HG03439 (cell line): ENCODE measurements around the gene RRM1.
"Not testable (repeated sequence)": the region's sequence is repeated elsewhere in the genome, so short reads cannot be mapped to it uniquely, and the experiment has no call there.

ENCODE experiments used
- ATAC-seq: cut with Tn5 transposase; IDR thresholded peaks from one replicate; pipeline ENCODE4 v1.9.1; 2021; ENCODE audit warnings: mild to moderate bottlenecking, moderate library complexity; ENCODE audit not compliant: unreplicated experiment

Gene RRM1

GRCh38 chr11:4094348-4095291 is at the start of gene RRM1:
TSS of gene RRM1 (plus strand) at chr11:4094799. CDS start at chr11:4095013, 214 bp downstream.
- peak; percentile 89 for ATAC-seq

- ATAC-seq = no peak
Measured at GRCh38 chr11:4044976-4045646, 49.5 kb upstream of the RRM1 start.

- ATAC-seq = no peak
Measured at GRCh38 chr11:4048340-4048739, 46.3 kb upstream of the RRM1 start.

- no peak for ATAC-seq
Measured at GRCh38 chr11:4049006-4049405, 45.6 kb upstream of the RRM1 start.

DNA sequence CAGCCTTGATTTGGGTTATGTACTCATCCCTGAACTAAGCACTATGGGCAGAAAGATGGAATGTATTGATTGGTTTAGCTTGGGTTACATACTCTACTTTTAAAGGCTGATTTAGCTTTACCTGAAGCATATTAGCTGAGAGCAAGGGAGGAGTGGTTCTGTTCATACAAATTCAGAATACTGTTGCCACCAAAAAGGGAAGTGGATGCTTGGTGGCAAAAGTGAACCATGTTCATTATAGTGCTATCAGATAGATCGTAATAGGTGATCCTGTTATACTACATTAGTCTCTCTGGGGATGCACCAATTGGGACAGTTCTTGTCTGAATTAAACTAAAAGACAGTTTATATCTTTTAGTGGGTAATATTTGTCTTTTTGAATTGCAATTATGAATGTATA is 44.5 kb upstream of the RRM1 start:
- no peak for ATAC-seq

- not testable (repeated sequence) for ATAC-seq
Measured at GRCh38 chr11:4053200-4053599, 41.4 kb upstream of the RRM1 start.

DNA sequence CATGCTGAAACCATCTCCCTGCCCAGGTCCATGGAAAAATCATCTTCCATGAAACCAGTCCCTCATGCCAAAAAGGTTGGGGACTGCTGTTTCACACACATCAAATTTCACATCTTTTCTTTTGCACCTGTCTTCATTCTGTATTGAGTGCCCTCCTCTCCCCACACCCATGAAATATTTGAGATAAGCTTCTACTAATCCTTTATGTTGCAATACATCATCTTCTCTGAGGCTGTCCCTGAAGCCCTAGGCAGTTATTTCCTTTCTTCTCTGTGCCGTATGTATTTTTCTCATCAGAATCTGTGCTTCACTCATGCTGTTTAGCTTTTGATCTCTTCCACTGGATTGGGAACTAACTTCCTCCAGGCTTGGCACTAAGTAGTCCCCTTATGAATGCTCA is 40.0 kb upstream of the RRM1 start:
- no peak for ATAC-seq

DNA sequence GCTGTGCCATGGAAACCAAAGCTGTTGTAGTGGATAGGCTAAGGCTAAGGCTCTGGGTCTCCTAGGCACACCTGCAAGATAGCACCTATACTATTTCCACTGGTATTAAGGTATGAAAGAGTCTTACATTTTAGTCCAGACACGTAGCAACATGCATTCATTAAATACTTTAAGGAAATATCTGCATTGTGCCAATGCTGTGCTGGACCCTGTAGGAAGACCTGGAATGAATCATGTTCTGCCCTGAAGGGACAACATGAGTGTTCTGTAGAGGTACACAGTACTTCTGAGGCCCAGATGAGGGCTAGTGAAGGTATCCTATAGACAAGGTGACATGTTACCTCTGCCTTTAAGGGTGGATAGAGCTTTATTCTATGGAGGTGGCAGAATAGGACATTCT is 35.2 kb upstream of the RRM1 start:
- ATAC-seq = no peak

DNA sequence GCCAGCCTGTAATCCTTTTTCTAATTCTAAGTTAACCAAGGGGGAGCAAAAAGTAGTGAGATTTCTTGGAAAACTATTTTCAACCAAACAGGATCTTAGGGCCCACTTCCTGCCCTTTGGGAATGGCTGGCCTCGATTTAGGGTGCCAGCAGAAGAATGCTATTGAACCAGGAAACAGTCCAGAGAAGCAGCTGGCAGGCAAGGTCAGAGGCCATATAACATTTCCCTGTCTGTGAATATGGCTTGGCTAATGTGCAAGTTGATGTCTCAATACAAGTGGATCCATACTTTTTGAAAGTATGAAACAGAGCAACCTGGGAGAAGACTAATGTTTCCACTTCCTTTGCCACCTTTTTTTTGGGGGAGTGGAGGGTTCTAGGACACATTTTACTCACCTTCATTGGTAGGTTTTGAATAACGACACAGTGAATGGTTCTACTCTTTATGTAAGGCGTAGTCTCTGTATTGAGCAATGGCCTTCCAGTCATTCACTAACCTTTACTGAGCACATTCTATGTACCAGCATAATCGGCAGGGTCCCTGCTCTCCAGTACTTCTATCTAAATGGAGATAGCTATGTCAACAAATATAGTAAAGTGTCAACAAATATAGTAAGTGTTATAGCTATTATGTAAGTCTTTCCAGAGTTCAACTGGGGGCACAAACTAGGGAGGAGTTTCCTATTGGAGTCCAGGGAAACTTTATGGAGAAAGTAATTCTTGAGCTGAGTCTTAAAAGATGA is 34.2 kb upstream of the RRM1 start:
- ATAC-seq = no peak

- ATAC-seq = no peak
Measured at GRCh38 chr11:4061700-4062099, 32.9 kb upstream of the RRM1 start.

DNA sequence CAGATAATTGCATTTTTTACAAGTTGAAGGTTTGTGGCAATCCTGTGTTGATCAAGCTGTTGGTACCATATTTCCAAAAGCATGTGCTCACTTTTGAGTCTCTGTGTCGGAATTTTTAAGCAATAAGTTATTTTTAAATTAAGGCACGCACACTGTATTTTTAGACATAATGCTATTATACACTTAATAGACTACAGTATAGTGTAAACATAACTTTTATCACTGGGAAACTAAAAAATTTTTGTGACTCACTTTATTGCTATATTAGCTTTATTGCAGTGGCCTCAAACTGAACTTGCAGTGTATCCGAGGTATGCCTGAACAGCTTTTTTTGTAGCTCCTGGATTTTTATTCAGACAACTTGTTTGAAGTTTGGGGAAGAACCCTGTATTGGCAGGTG is 31.3 kb upstream of the RRM1 start:
- no peak for ATAC-seq

DNA sequence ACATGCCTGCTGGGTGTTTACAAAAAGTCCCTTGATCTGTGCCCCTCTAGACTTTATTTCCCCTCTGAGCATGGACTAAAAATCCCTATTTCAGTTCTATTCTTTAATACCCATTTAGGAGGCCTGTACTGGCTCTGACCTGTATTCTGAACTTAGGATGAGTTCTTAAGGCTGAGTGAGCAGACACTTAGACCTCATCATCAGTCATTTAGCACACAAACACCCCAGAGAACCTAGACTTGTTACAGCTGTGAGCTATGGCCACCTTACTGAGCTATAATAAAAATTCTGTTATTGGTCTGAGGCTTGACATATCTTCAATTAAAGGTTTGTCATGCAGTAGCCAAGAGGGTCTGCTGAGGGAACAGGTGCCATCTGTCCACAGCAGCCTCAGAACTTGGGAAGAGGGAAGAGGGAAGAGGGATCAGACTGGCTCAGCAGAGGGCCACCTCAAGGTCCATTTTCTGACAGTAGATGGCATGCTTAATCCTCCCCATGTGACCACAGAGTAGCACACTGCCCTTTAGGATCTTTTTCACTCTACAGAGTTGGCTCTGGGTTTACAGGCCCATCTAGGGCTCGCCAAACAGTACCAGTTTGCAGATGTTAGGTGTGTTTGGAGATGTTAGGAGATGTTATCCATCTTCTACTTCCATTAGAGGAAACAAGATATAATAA is 30.2 kb upstream of the RRM1 start:
- ATAC-seq = no peak

DNA sequence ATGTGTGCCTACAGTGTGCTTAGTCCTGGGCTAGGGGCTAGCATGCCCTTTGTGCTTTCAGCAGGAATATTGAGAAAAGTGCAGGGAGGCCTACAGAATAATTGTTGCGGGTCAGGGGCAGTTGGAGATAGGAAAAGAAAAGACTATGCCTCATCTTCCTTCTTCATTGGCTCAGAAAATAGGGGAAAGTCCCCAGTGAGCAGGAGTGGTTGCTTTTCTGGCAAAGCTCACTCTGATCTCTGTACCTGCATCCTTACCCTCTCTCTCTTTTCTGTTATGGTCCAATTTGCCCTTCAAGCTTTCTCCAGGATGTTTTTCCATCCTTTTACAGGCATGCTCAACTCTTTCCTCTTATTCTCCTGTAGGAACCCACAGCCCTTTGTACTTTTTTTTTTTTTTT is 29.5 kb upstream of the RRM1 start:
- no peak for ATAC-seq

DNA sequence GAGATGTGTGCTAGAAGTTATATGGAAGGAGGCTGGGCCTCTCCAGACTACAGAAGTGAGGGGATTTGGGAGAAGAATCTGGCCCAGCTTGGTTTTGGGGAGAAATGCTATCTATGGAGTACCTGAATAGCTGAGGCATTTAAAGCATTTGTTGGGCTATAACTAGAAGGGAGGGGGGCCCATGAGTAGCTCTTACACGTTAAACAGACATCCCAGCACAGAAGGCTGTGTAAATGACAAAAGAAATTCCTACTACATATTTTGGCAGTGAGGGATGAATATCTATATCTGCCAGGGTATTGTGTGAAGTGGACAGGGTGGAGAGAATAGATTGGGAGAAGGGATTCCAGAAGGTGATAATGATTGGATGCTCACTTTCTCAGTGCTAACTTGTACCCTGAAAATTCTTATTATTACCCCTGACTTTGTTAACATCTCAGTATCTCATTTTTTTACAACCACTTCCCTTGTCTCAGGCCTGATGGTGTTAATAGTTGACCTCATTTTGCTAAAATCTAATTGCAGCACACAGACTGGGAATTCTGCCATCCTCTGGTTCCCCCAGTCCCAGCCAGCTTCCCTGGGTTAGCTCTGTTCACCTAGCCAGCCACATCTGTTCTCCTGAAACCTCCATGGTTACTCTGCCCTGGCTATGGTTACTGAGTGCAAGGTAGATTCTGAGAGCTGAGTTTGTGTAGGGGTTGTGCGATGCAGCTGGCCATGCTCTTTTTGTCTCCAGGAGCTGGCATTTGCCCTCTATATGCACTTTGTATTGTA is 28.8 kb upstream of the RRM1 start:
- ATAC-seq = no peak

- ATAC-seq = no peak
Measured at GRCh38 chr11:4066910-4067309, 27.7 kb upstream of the RRM1 start.

DNA sequence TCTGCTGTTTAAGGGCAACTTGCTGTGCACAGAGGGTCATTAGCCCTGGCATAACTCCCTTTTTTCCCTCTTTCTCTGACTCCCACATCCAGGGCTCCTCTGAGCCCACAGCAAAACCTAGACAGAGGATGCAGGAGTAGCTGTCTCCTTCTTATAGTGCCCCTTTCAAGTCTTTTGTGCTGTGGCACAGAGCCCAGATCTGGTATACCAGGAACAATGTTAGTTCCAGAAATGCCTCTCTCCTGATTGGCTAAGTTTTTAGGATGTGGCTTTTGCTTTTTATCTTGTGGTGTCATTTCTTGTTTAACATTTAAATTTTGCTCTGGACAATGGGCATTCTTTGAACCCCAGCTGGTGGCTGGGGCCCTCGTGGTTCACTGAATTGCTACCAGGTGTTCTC is 25.6 kb upstream of the RRM1 start:
- no peak for ATAC-seq

DNA sequence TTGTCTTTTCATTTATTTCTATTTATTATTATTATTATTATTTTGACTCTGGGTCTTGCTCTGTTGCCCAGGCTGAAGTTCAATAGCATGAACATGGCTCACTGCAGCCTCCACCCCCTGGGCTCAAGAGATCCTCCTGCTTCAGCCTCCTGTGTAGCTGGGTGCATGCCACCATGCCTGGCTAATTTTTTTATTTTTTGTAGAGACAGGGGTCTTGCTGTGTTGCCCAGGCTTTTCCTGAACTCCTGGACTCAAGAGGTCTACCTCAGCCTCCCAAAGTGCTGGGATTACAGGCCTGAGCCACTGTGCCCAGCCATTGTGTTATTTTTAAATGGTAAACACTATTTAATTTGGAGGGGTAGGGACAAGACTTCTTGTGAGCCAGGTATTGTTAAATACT is 23.3 kb upstream of the RRM1 start:
- no peak for ATAC-seq

DNA sequence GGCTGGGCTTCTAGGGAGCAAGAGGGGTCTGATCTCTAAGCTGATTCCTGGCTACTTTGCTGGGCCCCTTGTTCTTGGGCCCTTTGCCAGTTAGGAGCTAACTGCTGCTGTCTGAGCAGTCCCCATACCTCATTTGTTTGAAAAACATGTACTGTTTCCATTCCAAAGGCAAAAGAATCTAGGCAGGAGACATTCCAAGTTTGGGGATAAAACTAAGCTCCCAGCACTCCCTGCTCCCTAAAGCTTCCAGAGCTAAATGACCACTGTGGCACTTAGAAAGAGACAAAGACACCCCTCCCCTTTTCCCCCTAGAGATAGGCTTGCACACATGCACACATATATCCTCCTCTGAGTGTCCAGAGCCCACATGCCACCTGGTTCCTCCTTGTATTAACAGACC is 22.7 kb upstream of the RRM1 start:
- no peak for ATAC-seq

DNA sequence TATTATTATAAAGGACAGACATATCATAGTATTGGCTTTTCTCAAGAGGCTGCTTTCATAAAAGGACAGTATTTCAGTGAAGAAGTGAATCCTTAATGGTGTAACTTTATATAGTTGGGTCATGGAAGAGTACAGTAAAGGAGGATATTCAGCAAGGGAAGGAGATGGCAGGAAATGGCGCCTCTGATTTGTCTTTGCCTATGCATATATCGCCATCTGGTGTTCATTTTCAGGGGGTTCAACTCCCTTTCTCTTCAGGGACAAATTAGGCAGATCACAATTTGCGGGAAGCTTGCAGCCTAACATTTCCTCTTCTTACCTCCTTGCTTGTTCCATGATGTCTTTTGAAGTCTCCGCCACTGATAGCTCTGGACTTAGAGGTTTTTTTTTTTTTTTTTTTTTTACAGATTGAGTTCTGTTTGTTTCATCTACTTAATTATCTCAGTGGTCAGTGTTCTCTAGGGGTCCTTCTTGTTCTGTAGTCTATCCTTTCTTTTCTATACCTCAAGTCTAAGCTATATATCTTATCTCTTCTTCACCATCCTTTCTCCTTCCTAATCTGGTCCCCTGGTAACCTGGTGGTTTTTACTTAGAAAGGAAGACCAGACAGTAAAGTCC is 21.8 kb upstream of the RRM1 start:
- peak; percentile 69 for ATAC-seq

DNA sequence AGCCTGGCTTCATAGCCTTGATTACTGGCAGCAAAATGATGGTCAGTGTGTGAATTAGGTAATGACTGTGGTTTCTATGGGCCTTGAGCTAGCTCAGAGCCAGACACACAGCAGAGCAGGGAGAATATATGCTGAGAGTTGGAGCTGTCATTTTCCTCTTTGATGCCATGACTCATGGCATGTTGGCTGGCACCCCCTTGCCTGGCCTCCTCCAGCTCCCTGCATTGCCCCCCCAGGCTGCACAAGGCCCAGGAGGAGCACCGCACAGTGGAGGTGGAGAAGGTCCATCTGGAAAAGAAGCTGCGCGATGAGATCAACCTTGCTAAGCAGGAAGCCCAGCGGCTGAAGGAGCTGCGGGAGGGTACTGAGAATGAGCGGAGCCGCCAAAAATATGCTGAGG is 20.3 kb upstream of the RRM1 start:
- no peak for ATAC-seq
